ENCODE data around the gene SEZ6L.

DNA sequence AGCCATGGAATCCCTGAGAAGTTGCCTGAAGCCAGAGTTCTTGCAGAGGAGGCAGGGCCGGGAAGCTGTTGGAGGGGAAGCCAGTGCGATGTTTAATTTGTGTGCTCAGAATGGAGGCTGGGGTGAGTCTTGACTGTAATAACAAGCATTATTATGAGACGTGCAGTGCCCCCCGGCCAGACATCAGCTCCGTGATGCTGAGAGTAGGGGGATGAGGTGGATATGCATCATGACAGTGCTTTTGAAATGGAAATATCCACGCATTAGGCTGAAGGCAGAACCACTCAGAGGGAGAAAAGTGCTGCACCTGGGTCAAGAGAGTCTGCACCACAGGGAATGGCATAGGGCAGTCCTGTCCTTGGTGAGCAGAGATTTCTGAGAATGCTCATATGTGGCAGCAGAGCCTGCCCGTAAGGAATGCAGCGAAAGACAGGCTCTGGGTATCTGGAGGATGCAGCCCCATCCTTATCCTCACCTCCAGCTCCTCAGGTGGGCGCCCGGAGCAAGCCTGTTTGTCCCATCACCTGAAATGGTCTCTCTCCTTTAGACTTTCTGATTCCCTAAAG is 37.6 kb upstream of the SEZ6L start:
- TF ChIP-seq EZH2 (IDR thresholded peaks at IDR 0.05) (no peak), POLR2AphosphoS5 (IDR thresholded peaks at IDR 0.05; ENCODE audit: borderline replicate concordance, low read depth, low read length) (no peak)
